Osteocyte (in vitro differentiated cells): ENCODE results near the gene CAMK2D. TPM values are rescaled to one million over a fixed set of nuclear protein-coding genes. Genes with fewer than 3 reads are reported as not detected.

Experiments
- DNase-seq: peaks from one replicate; pipeline ENCODE4 v3.0.0; 2021; ENCODE audit warnings: mixed read lengths; ENCODE audit not compliant: unreplicated experiment; ENCODE audit errors: extremely low spot score
- H3K27ac Mint-ChIP-seq: one replicate; pipeline ENCODE4 v1.8.0; 2021; ENCODE audit warnings: mild to moderate bottlenecking, mixed read lengths; ENCODE audit not compliant: unreplicated experiment
- H3K27me3 Mint-ChIP-seq: one replicate; pipeline ENCODE4 v1.8.0; 2021; ENCODE audit warnings: mixed read lengths; ENCODE audit not compliant: unreplicated experiment
- H3K36me3 Mint-ChIP-seq: one replicate; pipeline ENCODE4 v1.8.0; 2021; ENCODE audit warnings: mixed read lengths; ENCODE audit not compliant: unreplicated experiment
- H3K4me1 Mint-ChIP-seq: one replicate; pipeline ENCODE4 v1.8.0; 2021; ENCODE audit warnings: mixed read lengths; ENCODE audit not compliant: unreplicated experiment
- H3K4me3 Mint-ChIP-seq: one replicate; pipeline ENCODE4 v1.8.0; 2021; ENCODE audit warnings: mild to moderate bottlenecking, moderate library complexity, mixed read lengths; ENCODE audit not compliant: unreplicated experiment
- H3K9me3 Mint-ChIP-seq: one replicate; pipeline ENCODE4 v1.8.0; 2021; ENCODE audit warnings: mixed read lengths; ENCODE audit not compliant: unreplicated experiment
- total RNA-seq: library from RNA; stranded (reverse); gene quantifications from 2 replicates; pipeline ENCODE4 v1.2.1, GENCODE V29; 2021
- TF ChIP-seq, protein P1 (sequence below): fragments of 200-600 bp; sonication (generic); IDR thresholded peaks from 2 replicates; pipeline ENCODE4 v1.5.0; 2021; ENCODE audit warnings: antibody characterized with exemption, mild to moderate bottlenecking, moderate library complexity

Gene CAMK2D
- total RNA-seq, 1 donor from 2014 or later: 84.3 TPM

- no peaks in the 10 kb centered on the region for H3K4me1 Mint-ChIP-seq
- peaks cover 7% of the 10 kb centered on the region for H3K36me3 Mint-ChIP-seq
- H3K27me3 Mint-ChIP-seq: no peaks in the 10 kb centered on the region
- DNase-seq: no peak
- H3K27ac Mint-ChIP-seq: no peak overlapping the region
- H3K4me3 Mint-ChIP-seq: no peak overlapping the region
- peaks cover 38% of the 10 kb centered on the region for H3K9me3 Mint-ChIP-seq
- TF ChIP-seq, protein P1, sequence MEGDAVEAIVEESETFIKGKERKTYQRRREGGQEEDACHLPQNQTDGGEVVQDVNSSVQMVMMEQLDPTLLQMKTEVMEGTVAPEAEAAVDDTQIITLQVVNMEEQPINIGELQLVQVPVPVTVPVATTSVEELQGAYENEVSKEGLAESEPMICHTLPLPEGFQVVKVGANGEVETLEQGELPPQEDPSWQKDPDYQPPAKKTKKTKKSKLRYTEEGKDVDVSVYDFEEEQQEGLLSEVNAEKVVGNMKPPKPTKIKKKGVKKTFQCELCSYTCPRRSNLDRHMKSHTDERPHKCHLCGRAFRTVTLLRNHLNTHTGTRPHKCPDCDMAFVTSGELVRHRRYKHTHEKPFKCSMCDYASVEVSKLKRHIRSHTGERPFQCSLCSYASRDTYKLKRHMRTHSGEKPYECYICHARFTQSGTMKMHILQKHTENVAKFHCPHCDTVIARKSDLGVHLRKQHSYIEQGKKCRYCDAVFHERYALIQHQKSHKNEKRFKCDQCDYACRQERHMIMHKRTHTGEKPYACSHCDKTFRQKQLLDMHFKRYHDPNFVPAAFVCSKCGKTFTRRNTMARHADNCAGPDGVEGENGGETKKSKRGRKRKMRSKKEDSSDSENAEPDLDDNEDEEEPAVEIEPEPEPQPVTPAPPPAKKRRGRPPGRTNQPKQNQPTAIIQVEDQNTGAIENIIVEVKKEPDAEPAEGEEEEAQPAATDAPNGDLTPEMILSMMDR: no peak
Measured at GRCh38 chr4:113419631-113420030, 341.9 kb downstream of the CAMK2D start.

GRCh38 chr4:113411496-113411938 is 350.0 kb downstream of the CAMK2D start:
- Mint-ChIP-seq H3K4me3 (no peak overlapping the region), H3K36me3 (no peaks in the 10 kb centered on the region), H3K9me3 (peaks cover 12% of the 10 kb centered on the region), H3K27me3 (no peaks in the 10 kb centered on the region), H3K27ac (no peak overlapping the region), H3K4me1 (no peaks in the 10 kb centered on the region)
- DNase-seq: no peak
- TF ChIP-seq, protein P1: no peak

DNA sequence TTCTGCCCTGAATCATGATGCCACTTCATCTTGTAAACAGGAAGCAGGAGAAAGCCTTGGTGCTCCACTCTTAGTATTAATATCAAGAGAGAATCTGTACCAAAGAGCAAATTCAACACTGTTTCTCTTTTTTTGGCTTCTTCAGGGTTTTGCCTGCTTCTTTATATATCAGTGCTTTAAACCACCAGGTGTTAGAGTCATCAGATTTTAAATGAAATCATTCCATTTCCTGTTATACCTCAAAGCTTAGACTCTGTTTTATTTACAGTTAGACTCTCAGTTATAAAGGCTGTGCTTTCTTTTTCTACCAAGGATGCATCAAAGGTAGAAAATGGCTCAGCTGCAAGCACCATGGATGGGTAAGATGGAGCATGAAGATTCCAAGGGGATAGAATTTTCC is 350.9 kb downstream of the CAMK2D start:
- H3K36me3 Mint-ChIP-seq: no peaks in the 10 kb centered on the region
- TF ChIP-seq, protein P1: no peak
- H3K27me3 Mint-ChIP-seq: no peaks in the 10 kb centered on the region

DNA sequence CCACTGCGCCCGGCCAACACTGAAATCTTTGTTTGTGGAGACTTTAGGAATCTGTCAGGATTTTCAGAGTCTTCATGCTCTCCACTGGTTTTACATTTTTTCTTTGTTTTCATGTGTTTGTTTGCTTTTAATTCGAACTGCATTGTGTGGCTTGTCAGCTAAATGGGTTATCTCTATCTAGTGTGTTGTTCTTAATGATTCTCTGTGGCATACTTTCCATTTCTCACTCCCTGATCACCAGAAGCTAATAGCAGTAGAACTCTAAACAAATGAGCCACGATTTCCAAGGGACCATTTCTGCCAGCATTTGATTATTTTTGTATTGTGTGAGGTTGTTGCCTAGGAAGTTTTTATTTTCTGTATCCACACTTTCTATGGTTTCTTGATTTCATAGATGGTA is 352.4 kb downstream of the CAMK2D start:
- no peaks in the 10 kb centered on the region for H3K4me1 Mint-ChIP-seq

More for the DNA sequence above, 350.9 kb downstream of the CAMK2D start:
- Mint-ChIP-seq H3K9me3 (peaks cover 4% of the 10 kb centered on the region), H3K4me3 (no peak overlapping the region), H3K4me1 (no peaks in the 10 kb centered on the region), H3K27ac (no peak overlapping the region)
- no peak for DNase-seq

DNA sequence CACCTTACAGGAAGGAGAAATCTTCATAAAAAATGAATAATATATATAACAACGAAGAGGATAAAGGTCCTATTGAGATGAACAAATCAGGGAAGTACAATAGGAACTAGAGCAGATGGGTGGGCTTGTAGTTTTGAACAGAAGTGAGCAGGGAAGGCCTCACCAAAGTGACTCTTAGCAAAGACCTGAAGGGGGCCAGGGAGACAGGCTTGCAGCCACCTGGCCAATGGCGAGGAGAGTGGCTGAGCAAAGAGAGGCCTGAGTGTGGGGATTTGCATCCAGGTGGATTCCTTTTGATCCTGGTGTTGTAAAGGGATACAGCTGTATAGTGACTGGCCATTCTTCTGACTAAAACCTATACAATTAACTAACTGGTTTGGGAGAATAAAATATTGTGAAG is 354.1 kb downstream of the CAMK2D start:
- TF ChIP-seq, protein P1: no peak
- Mint-ChIP-seq H3K27me3 (no peaks in the 10 kb centered on the region), H3K36me3 (no peaks in the 10 kb centered on the region)

More for the DNA sequence above, 352.4 kb downstream of the CAMK2D start:
- TF ChIP-seq, protein P1: no peak
- Mint-ChIP-seq H3K9me3 (no peaks in the 10 kb centered on the region), H3K36me3 (no peaks in the 10 kb centered on the region), H3K27me3 (no peaks in the 10 kb centered on the region), H3K4me3 (no peak overlapping the region), H3K27ac (no peak overlapping the region)
- DNase-seq: no peak

More for the DNA sequence above, 354.1 kb downstream of the CAMK2D start:
- no peak overlapping the region for H3K27ac Mint-ChIP-seq
- H3K9me3 Mint-ChIP-seq: no peaks in the 10 kb centered on the region
- H3K4me1 Mint-ChIP-seq: no peaks in the 10 kb centered on the region
- DNase-seq: no peak
- no peak overlapping the region for H3K4me3 Mint-ChIP-seq
